ENCODE measurements around the gene ADARB2.

ADARB2 gene

DNA sequence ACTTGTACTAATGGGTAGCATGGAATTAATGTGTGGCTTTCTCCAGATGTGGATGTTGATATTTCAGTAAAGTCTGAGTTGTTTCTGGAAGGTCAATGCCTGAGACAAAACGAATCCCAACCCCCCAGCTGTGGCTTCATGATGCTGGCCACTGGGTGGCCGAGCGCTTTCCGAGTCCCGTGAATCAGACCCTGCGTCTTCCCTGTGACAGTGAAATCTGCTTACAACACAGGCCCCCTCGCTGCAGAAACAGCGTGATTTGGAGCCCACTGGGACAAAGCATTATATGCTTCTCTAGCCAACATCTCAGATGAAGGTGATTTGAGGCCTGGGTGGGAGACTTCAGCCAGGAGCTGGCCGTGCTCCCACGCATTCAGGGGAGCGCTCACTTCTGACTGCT, 556.5 kb downstream of the ADARB2 start:
- no peaks in the 10 kb centered on the region for H3K9me3 Mint-ChIP-seq
- no peak for ATAC-seq (ENCODE audit: low read depth)
- no peaks in the 10 kb centered on the region for H3K4me1 Mint-ChIP-seq
- no peak overlapping the region for H3K27ac Mint-ChIP-seq
- H3K36me3 Mint-ChIP-seq: no peaks in the 10 kb centered on the region
- no peak overlapping the region for H3K4me3 Mint-ChIP-seq
- no peak for DNase-seq (ENCODE audit: low spot score in 2 of 2)
- H3K27me3 Mint-ChIP-seq: peaks cover 11% of the 10 kb centered on the region

DNA sequence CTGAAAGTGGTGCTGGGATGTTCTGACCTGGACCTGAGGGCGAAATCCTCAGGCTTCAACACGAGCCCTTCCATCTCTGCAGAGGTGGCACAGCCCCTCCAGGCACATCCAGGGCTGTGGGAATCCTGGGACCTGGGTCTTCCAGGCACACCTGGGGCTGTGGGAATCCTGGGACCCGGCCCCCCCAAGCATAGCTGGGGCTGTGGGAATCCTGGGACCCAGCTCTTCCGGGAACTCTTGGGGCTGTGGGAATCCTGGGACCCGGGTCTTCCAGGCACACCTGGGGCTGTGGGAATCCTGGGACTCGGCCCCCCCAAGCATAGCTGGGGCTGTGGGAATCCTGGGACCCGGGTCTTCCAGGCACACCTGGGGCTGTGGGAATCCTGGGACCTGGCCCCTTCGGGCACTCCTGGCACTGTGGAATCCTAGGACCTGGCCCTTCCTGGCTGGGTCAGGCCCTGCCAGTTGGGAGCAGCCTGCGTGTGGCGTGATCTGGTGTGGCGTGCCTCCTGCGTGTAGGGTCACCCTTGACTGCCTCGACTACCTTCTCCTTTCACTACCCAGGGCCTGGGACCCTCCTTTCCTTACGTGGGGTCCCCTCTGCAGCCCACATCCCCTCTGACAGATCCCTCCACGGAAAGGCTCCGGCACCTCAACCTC, 557.1 kb downstream of the ADARB2 start:
- H3K4me1 Mint-ChIP-seq: no peaks in the 10 kb centered on the region
- H3K27ac Mint-ChIP-seq: no peak overlapping the region
- H3K36me3 Mint-ChIP-seq: no peaks in the 10 kb centered on the region
- no peak for DNase-seq (ENCODE audit: low spot score in 2 of 2)
- no peaks in the 10 kb centered on the region for H3K9me3 Mint-ChIP-seq
- H3K4me3 Mint-ChIP-seq: no peak overlapping the region
- peaks cover 11% of the 10 kb centered on the region for H3K27me3 Mint-ChIP-seq
- no peak for ATAC-seq (ENCODE audit: low read depth)

GRCh38 chr10:1179346-1180070, 557.8 kb downstream of the ADARB2 start:
- no peaks in the 10 kb centered on the region for H3K9me3 Mint-ChIP-seq
- H3K4me3 Mint-ChIP-seq: no peak overlapping the region
- no peaks in the 10 kb centered on the region for H3K4me1 Mint-ChIP-seq
- ATAC-seq (ENCODE audit: low read depth): no peak
- no peak for DNase-seq (ENCODE audit: low spot score in 2 of 2)
- H3K36me3 Mint-ChIP-seq: no peaks in the 10 kb centered on the region
- no peak overlapping the region for H3K27ac Mint-ChIP-seq
- H3K27me3 Mint-ChIP-seq: peaks cover 11% of the 10 kb centered on the region

GRCh38 chr10:1178506-1178905, 558.8 kb downstream of the ADARB2 start:
- ATAC-seq (ENCODE audit: low read depth): no peak
- Mint-ChIP-seq H3K9me3 (no peaks in the 10 kb centered on the region), H3K4me3 (no peak overlapping the region), H3K4me1 (no peaks in the 10 kb centered on the region), H3K27me3 (peaks cover 11% of the 10 kb centered on the region), H3K36me3 (no peaks in the 10 kb centered on the region), H3K27ac (no peak overlapping the region)
- DNase-seq (ENCODE audit: low spot score in 2 of 2): no peak

GRCh38 chr10:1177936-1178335, 559.4 kb downstream of the ADARB2 start:
- no peaks in the 10 kb centered on the region for H3K36me3 Mint-ChIP-seq
- no peak for ATAC-seq (ENCODE audit: low read depth)
- H3K27me3 Mint-ChIP-seq: peaks cover 11% of the 10 kb centered on the region
- H3K4me3 Mint-ChIP-seq: no peak overlapping the region
- no peak overlapping the region for H3K27ac Mint-ChIP-seq
- DNase-seq (ENCODE audit: low spot score in 2 of 2): no peak
- no peaks in the 10 kb centered on the region for H3K4me1 Mint-ChIP-seq
- no peaks in the 10 kb centered on the region for H3K9me3 Mint-ChIP-seq

- H3K27ac Mint-ChIP-seq: no peak overlapping the region
- no peaks in the 10 kb centered on the region for H3K4me1 Mint-ChIP-seq
- H3K27me3 Mint-ChIP-seq: peaks cover 13% of the 10 kb centered on the region
- H3K4me3 Mint-ChIP-seq: no peak overlapping the region
- H3K9me3 Mint-ChIP-seq: no peaks in the 10 kb centered on the region
- H3K36me3 Mint-ChIP-seq: no peaks in the 10 kb centered on the region
- no peak for DNase-seq (ENCODE audit: low spot score in 2 of 2)
- no peak for ATAC-seq (ENCODE audit: low read depth)
These were observed 561.3 kb downstream of the ADARB2 start for GRCh38 chr10:1175956-1176565.

DNA sequence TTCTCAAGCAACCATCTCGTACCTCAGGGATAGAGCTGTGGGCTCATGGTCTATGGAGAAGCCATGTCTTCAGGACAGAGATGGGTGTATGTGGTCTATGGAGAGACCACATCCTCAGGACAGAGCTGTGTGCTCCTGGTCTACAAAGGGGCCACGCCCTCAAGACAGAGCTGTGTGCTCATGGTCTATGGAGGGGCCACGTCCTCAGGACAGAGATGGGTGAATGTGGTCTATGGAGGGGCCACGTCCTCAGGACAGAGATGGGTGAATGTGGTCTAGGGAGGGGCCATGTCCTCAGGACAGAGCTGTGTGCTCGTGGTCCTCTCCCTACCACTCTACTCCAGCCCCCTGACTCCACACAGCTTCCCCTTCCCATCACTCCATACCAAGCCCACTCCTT, 563.3 kb downstream of the ADARB2 start:
- H3K27ac Mint-ChIP-seq: no peak overlapping the region
- H3K4me3 Mint-ChIP-seq: no peak overlapping the region
- H3K27me3 Mint-ChIP-seq: peaks cover 6% of the 10 kb centered on the region
- DNase-seq (ENCODE audit: low spot score in 2 of 2) (no peak), ATAC-seq (ENCODE audit: low read depth) (no peak)
- no peaks in the 10 kb centered on the region for H3K9me3 Mint-ChIP-seq
- H3K4me1 Mint-ChIP-seq: no peaks in the 10 kb centered on the region
- H3K36me3 Mint-ChIP-seq: no peaks in the 10 kb centered on the region

DNA sequence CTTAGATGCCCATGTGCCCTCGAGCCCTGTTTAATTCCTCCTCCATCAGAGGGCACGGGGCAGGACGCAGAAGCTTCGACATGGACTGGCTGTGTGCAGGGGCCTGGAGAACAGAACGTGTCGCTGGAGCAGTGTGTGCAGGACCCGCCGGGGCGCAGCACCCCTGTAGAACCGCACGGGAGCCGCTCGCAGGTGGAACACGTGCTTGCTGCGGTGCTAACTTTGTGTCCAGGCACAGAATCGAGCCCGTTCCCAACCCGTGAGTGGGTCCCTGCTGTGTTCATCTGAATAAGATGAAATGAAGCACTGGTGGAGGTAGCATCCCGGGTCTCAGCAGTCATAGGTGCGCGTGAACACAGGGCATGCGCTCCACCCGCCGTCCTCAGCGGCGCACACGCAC, 564.2 kb downstream of the ADARB2 start:
- no peak overlapping the region for H3K4me3 Mint-ChIP-seq
- H3K27me3 Mint-ChIP-seq: peaks cover 8% of the 10 kb centered on the region
- DNase-seq (ENCODE audit: low spot score in 2 of 2): no peak
- no peaks in the 10 kb centered on the region for H3K9me3 Mint-ChIP-seq
- no peaks in the 10 kb centered on the region for H3K4me1 Mint-ChIP-seq
- no peaks in the 10 kb centered on the region for H3K36me3 Mint-ChIP-seq
- H3K27ac Mint-ChIP-seq: no peak overlapping the region
- ATAC-seq (ENCODE audit: low read depth): no peak

DNA sequence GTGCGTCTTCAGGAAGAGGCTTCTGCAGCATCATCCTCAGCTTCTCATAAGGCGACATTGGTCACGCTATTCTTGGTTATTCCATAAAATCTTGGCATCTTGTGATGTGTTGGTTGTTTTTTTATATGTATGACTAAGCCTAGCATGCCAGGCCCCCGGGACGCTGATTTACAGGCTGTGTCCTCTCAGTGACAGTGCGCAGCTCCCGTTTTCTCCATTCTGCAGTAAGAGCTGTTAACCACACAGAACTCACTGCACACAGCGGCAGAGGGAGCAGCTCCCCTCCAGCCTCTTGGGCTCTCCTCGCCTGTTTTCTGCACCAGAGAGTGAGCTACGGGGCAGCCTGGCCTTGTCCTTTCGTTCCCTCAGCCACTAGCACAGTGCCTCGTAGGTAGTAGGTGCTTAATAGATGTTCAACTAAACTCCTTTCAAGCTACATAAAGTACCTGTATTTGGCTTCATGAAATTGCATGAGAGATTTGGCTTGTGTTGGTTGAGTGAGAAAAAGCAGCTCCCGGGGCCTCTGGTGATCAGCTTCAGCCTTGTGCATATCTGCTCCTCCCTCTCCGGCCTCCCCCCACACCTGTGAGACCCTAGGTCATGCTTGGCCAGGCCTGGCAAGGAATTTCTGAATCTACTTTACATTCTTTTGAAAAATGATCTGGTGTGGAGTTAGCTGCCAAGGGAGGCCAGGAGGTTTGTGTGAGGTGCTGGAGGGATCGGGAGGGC, 564.9 kb downstream of the ADARB2 start:
- Mint-ChIP-seq H3K36me3 (no peaks in the 10 kb centered on the region), H3K4me3 (no peak overlapping the region), H3K27me3 (peaks cover 6% of the 10 kb centered on the region), H3K27ac (no peak overlapping the region), H3K9me3 (no peaks in the 10 kb centered on the region), H3K4me1 (no peaks in the 10 kb centered on the region)
- ATAC-seq (ENCODE audit: low read depth) (no peak), DNase-seq (ENCODE audit: low spot score in 2 of 2) (no peak)

GRCh38 chr10:1171586-1171985, 565.7 kb downstream of the ADARB2 start:
- Mint-ChIP-seq H3K27me3 (peaks cover 7% of the 10 kb centered on the region), H3K36me3 (no peaks in the 10 kb centered on the region), H3K27ac (no peak overlapping the region), H3K4me1 (no peaks in the 10 kb centered on the region), H3K9me3 (no peaks in the 10 kb centered on the region), H3K4me3 (no peak overlapping the region)
- DNase-seq (ENCODE audit: low spot score in 2 of 2) (no peak), ATAC-seq (ENCODE audit: low read depth) (no peak)

- H3K27me3 Mint-ChIP-seq: peaks cover 7% of the 10 kb centered on the region
- H3K4me1 Mint-ChIP-seq: no peaks in the 10 kb centered on the region
- H3K4me3 Mint-ChIP-seq: no peak overlapping the region
- H3K27ac Mint-ChIP-seq: no peak overlapping the region
- DNase-seq (ENCODE audit: low spot score in 2 of 2): no peak
- H3K36me3 Mint-ChIP-seq: no peaks in the 10 kb centered on the region
- ATAC-seq (ENCODE audit: low read depth): no peak
- no peaks in the 10 kb centered on the region for H3K9me3 Mint-ChIP-seq
These were observed 566.1 kb downstream of the ADARB2 start for GRCh38 chr10:1171182-1171581.

DNA sequence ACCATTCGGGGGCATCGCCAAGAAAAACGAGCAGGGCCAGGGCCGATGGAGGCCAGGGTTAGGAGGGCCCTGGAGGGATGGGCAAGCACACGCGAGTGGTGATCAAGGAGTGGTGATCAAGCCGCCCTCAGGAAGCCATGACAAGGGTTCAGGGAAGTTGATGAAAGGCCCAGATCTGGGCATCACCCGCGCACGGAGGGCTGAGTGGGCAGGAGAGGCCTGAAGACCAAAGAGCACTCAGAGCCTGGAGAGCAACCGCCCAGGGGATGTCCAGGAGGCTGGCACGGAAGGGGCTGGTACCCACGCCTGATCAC, 566.5 kb downstream of the ADARB2 start:
- ATAC-seq (ENCODE audit: low read depth) (no peak), DNase-seq (ENCODE audit: low spot score in 2 of 2) (no peak)
- Mint-ChIP-seq H3K27me3 (peaks cover 7% of the 10 kb centered on the region), H3K4me3 (no peak overlapping the region), H3K27ac (no peak overlapping the region), H3K36me3 (no peaks in the 10 kb centered on the region), H3K4me1 (no peaks in the 10 kb centered on the region), H3K9me3 (no peaks in the 10 kb centered on the region)

DNA sequence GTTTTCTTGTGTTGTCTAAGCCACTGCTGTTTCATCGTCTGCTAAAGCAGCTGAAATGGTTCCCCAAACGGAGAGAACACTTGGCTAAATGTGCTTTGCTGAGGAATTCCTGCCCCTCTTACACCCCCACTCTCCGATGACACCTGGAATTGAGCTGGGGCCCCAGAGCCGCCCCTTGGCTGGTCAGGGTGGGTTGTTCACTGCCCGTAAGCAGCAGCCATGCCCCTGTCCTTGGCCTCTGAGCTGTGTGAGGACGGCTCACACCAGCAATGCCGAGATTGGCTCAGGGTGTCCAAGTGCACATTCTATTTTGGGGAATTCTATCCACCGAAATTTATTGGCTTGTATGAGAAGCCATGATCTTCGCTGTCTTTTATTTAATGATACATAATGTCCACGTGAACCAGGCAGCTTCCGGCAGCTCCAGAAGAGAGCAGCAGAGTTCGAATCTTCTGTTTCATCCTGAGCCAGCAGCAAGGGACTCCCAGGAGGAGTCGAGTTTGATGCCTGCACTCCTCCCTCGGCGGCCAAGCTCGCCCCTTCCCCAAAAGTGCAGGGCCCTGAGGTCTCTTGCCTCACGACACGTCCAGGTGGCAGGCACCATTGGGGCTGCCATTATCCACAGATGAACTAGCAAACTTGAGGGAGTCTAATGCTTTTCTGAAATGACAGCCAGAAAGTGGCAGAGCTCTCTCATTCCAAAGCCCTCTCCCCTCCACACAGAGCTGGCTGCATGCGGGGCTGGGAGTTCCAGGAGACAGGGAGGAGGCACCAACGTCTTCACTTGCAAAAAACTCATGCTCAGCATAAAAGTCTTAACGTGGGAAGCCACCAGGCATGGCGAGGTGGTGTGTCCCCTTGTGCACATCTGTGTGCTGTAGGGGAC, 567.1 kb downstream of the ADARB2 start:
- DNase-seq (ENCODE audit: low spot score in 2 of 2) (no peak), ATAC-seq (ENCODE audit: low read depth) (no peak)
- H3K27ac Mint-ChIP-seq: no peak overlapping the region
- H3K9me3 Mint-ChIP-seq: no peaks in the 10 kb centered on the region
- H3K27me3 Mint-ChIP-seq: peaks cover 7% of the 10 kb centered on the region
- no peak overlapping the region for H3K4me3 Mint-ChIP-seq
- no peaks in the 10 kb centered on the region for H3K36me3 Mint-ChIP-seq
- H3K4me1 Mint-ChIP-seq: no peaks in the 10 kb centered on the region
